SK-N-SH (cell line): ENCODE data around the gene POLR1E. TPM values are rescaled to one million over a fixed set of nuclear protein-coding genes. Genes with fewer than 3 reads are reported as not detected.

Experiments
- CTCF ChIA-PET: fragments of 300-600, 350-600 bp; formaldehyde crosslinking; extraction: SDS; loops from one replicate; lab custom pipeline; 2021; lab: Yijun Ruan, JAX
- POLR2A ChIA-PET: fragments of 350-600 bp; sonication (Branson Sonifier 250); formaldehyde crosslinking; extraction: SDS; loops from one replicate; lab custom pipeline; 2020; ENCODE audit warnings: antibody characterized with exemption, inconsistent platforms; lab: Yijun Ruan, JAX
- DNase-seq: peaks from one replicate; pipeline ENCODE4 v3.0.0; 2012
- H2AFZ ChIP-seq: fragments of 200-600 bp; sonication (generic); 2 replicates; pipeline ENCODE4 v1.8.1; 2016; ENCODE audit warnings: antibody characterized with exemption, mild to moderate bottlenecking, low read depth
- H3F3A ChIP-seq: fragments of 200-600 bp; sonication (generic); replicated peaks from 2 replicates; pipeline ENCODE3; 2016; ENCODE audit warnings: antibody characterized with exemption, mild to moderate bottlenecking; ENCODE audit not compliant: insufficient read depth
- H3K27ac ChIP-seq, 2 experiments: fragments of 200-500 bp in 1 of 2; fragments of 200-600 bp in 1 of 2; sonication (Bioruptor generic) in 1 of 2; sonication (generic), shearing (Covaris generic) in 1 of 2; 2 replicates each; pipeline versions ENCODE4 v1.5.1 to v1.6.1; 2014 to 2016; ENCODE audit warnings: low read depth in 2 of 2, inconsistent platforms in 1 of 2, low read length in 1 of 2, mild to moderate bottlenecking in 1 of 2, mixed read lengths in 1 of 2
- H3K27me3 ChIP-seq: fragments of 200-600 bp; sonication (generic), shearing (Covaris generic); 2 replicates; pipeline ENCODE4 v1.6.1; 2016; ENCODE audit warnings: mixed run types; ENCODE audit not compliant: insufficient read depth
- H3K36me3 ChIP-seq, 2 experiments: fragments of 200-500 bp in 1 of 2; fragments of 200-600 bp in 1 of 2; sonication (Bioruptor generic) in 1 of 2; sonication (generic) in 1 of 2; replicated peaks in 1 of 2; 2 replicates each; pipeline versions ENCODE3 to v1.5.1; 2014 to 2016; ENCODE audit warnings: low read length in 1 of 2, mild to moderate bottlenecking in 1 of 2; ENCODE audit not compliant: insufficient read depth in 2 of 2, control insufficient read depth in 1 of 2
- H3K4me1 ChIP-seq, 2 experiments: fragments of 200-500 bp in 1 of 2; fragments of 200-600 bp in 1 of 2; sonication (Bioruptor generic) in 1 of 2; sonication (generic), shearing (Covaris generic) in 1 of 2; 2 replicates each; pipeline versions ENCODE4 v1.5.1 to v1.6.1; 2014 to 2016; ENCODE audit warnings: low read depth in 1 of 2, low read length in 1 of 2, mixed run types in 1 of 2; ENCODE audit not compliant: insufficient read depth in 2 of 2, control insufficient read depth in 1 of 2
- H3K4me2 ChIP-seq: fragments of 200-600 bp; sonication (generic), shearing (Covaris generic); 2 replicates; pipeline ENCODE4 v1.6.1; 2017; ENCODE audit warnings: mixed run types
- H3K4me3 ChIP-seq, 2 experiments: fragments of 200-500 bp in 1 of 2; fragments of 200-600 bp in 1 of 2; sonication (Bioruptor generic) in 1 of 2; sonication (generic), shearing (Covaris generic) in 1 of 2; 2 replicates each; pipeline versions ENCODE4 v1.5.1 to v1.8.1; 2014 to 2016; ENCODE audit warnings: low read depth in 2 of 2, inconsistent platforms in 1 of 2, low read length in 1 of 2, mild to moderate bottlenecking in 1 of 2, mixed read lengths in 1 of 2, moderate library complexity in 1 of 2
- H3K79me2 ChIP-seq: fragments of 200-600 bp; sonication (generic); 2 replicates; pipeline ENCODE4 v1.8.1; 2017; ENCODE audit warnings: mild to moderate bottlenecking; ENCODE audit not compliant: insufficient read depth
- H3K9ac ChIP-seq: fragments of 200-600 bp; sonication (generic); 2 replicates; pipeline ENCODE4 v1.6.1; 2017; ENCODE audit warnings: mixed run types
- H3K9me2 ChIP-seq: fragments of 200-600 bp; sonication (generic); 2 replicates; pipeline ENCODE4 v1.6.1; 2017; ENCODE audit warnings: mixed run types
- H3K9me3 ChIP-seq: fragments of 200-600 bp; sonication (generic); 2 replicates; pipeline ENCODE4 v1.6.1; 2017; ENCODE audit warnings: mixed run types, mild to moderate bottlenecking, moderate library complexity
- H4K20me1 ChIP-seq: fragments of 200-600 bp; sonication (generic); 2 replicates; pipeline ENCODE4 v1.6.1; 2017; ENCODE audit warnings: mild to moderate bottlenecking, mixed run types; ENCODE audit not compliant: insufficient read depth
- ELF1 ChIP-seq: IDR thresholded peaks from 2 replicates; pipeline ENCODE4 v1.4.0; 2012
- EZH2phosphoT487 ChIP-seq: fragments of 200-600 bp; sonication (generic); IDR thresholded peaks from 2 replicates; pipeline ENCODE4 v1.6.1; 2017; ENCODE audit warnings: low read depth, mixed run types, mild to moderate bottlenecking, antibody characterized with exemption, moderate library complexity, borderline replicate concordance
- FOSL2 ChIP-seq: IDR thresholded peaks from 2 replicates; pipeline ENCODE4 v1.4.0; 2012; ENCODE audit warnings: low read depth, mild to moderate bottlenecking, moderate library complexity, borderline replicate concordance
- GATA2 ChIP-seq: sonication (generic); formaldehyde crosslinking; IDR thresholded peaks from 2 replicates; pipeline ENCODE4 v1.5.0; 2020; ENCODE audit warnings: mild to moderate bottlenecking, missing genetic modification reagents
- JUND ChIP-seq: IDR thresholded peaks from 2 replicates; pipeline ENCODE4 v1.4.0; 2012
- MXI1 ChIP-seq: IDR thresholded peaks from 2 replicates; pipeline ENCODE4 v1.6.1; 2012; ENCODE audit warnings: mild to moderate bottlenecking, low read depth, low read length, improper control_type of control experiment
- NFIC ChIP-seq: IDR thresholded peaks from 2 replicates; pipeline ENCODE4 v1.4.0; 2012; ENCODE audit warnings: borderline replicate concordance
- NRF1 ChIP-seq: IDR thresholded peaks from 2 replicates; pipeline ENCODE4 v1.6.1; 2012; ENCODE audit warnings: low read depth, mild to moderate bottlenecking, low read length
- POLR2AphosphoS5 ChIP-seq: IDR thresholded peaks from 2 replicates; pipeline ENCODE4 v1.6.1; 2012; ENCODE audit warnings: low read depth, low read length
- RCOR1 ChIP-seq: fragments of 150-350 bp; IDR thresholded peaks from 2 replicates; pipeline ENCODE4 v1.6.1; 2017; ENCODE audit warnings: antibody characterized with exemption, low read length
- RFX5 ChIP-seq: IDR thresholded peaks from 2 replicates; pipeline ENCODE4 v1.6.1; 2012; ENCODE audit warnings: mild to moderate bottlenecking, improper control_type of control experiment, low read length
- TAF1 ChIP-seq: IDR thresholded peaks from 2 replicates; pipeline ENCODE4 v1.6.1; 2012; ENCODE audit warnings: low read depth, mild to moderate bottlenecking, low read length, moderate library complexity, borderline replicate concordance
- TCF12 ChIP-seq: IDR thresholded peaks from 2 replicates; pipeline ENCODE4 v1.4.0; 2012
- WGBS: methylation state at CpG from one replicate; pipeline ENCODE4 v1.1.6; 2017; ENCODE audit warnings: low lambda C conversion rate; 5-methylcytosine and 5-hydroxymethylcytosine counted together
- polyA plus RNA-seq, 3 experiments: library from polyadenylated mRNA; depleted of rRNA; stranded (reverse); fragments of >200 nt; gene quantifications; 2 replicates each; pipeline ENCODE4 v1.2.3, GENCODE V29; 2012
- TF ChIP-seq, protein P1 (sequence below): fragments of 200-600 bp; sonication (generic); IDR thresholded peaks from 2 replicates; pipeline ENCODE4 v1.6.1; 2017; ENCODE audit warnings: antibody characterized with exemption, mild to moderate bottlenecking, moderate library complexity
- TF ChIP-seq, protein P2 (sequence below): IDR thresholded peaks from 2 replicates; pipeline ENCODE4 v1.4.0; 2012; ENCODE audit warnings: low read depth
- TF ChIP-seq, protein P3 (sequence below): IDR thresholded peaks from 2 replicates; pipeline ENCODE4 v1.4.0; 2012; ENCODE audit warnings: low read depth, borderline replicate concordance
- TF ChIP-seq, protein P4 (sequence below): IDR thresholded peaks from 2 replicates; pipeline ENCODE4; 2012

The POLR1E gene
- polyA plus RNA-seq, 1 of the 3 experiments (the other 2 are of a cell fraction) = 38.8 TPM

DNA sequence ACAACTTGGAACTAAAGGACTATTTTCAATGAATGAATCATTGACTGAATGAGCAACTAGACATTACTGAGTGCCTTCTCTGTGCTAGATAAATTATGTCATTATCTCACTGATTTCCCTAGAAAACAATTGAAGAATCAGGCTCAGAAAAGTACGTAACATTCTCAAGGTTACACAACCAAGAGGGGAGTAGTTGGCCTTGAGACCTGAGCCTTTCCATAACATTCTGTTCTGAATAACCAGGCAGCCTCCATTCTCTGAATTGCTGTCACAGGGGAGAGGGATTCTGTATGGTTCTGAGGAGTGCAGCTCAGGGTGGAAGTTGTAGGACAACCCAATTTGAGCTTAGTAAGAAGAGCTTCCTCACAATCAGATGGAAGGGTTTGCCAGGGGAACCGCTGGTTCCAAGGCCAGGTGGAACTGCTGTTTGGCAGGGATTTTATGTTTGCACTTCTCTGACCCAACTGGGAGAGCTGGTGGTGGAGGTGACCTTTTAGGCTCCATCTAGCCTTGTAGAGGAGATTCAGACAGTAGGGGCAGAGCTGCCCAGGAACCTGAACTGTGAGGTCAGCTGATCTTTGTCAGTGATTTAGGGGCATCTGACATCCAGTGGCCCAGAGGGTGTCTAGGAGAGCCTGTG, 16.3 kb downstream of the POLR1E start:
- no peaks in the 10 kb centered on the region for H3F3A ChIP-seq
- TF ChIP-seq ELF1 = no peak
- H3K4me2 ChIP-seq = no peak overlapping the region
- no peaks in the 10 kb centered on the region for H3K4me1 ChIP-seq
- no peak for DNase-seq
- peaks cover 28 to 64% of the 10 kb centered on the region in 2 experiments for H3K36me3 ChIP-seq
- H3K9me2 ChIP-seq = no peaks in the 10 kb centered on the region
- WGBS = 96% methylated on average over 2 of the region's 2 CpGs
- no peak overlapping the region for H3K27ac ChIP-seq
- no peak overlapping the region for H3K4me3 ChIP-seq
- H3K9me3 ChIP-seq = no peaks in the 10 kb centered on the region
- H3K79me2 ChIP-seq = no peaks in the 10 kb centered on the region
- no peaks in the 10 kb centered on the region for H3K27me3 ChIP-seq
- ChIA-PET POLR2A (no interaction called here), CTCF (no interaction called here)
- no peak overlapping the region for H3K9ac ChIP-seq
- H2AFZ ChIP-seq = no peak overlapping the region
- no peaks in the 10 kb centered on the region for H4K20me1 ChIP-seq

DNA sequence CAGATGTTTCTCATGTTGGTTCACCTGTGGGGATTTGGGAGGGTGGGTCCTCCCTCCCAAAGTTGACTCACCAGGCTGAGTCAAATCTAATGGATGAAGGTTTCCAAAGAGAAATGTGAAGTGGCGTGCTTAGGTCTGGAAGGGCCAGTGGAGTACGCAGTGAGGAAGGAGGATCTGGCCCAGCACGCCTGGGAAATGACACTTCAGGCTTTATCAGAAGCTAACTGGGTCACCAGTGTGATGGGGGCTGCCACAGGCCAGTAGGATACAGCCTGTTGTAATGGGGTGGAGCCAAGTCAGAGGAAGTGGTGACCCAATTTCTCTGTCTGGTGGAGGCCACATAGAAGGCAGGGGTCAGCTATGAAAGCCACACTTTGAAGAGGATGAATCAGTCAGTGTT, 18.0 kb downstream of the POLR1E start:
- no peak overlapping the region for H3K4me2 ChIP-seq
- ChIA-PET CTCF (interaction anchor here (1.2 kb wide), 1 partner anchor 91 kb away, joined by 3 read pairs; no protein-coding TSS in a partner anchor), POLR2A (interaction anchor here (1.0 kb wide), 1 partner anchor 73 kb away, joined by 4 read pairs; the partner anchor contains the start of gene FBXO10)
- no peak overlapping the region for H3K9ac ChIP-seq
- no peaks in the 10 kb centered on the region for H3K79me2 ChIP-seq
- H3K9me3 ChIP-seq = no peaks in the 10 kb centered on the region
- WGBS = 96% methylated on average over 3 of the region's 3 CpGs
- no peaks in the 10 kb centered on the region for H3K27me3 ChIP-seq
- DNase-seq = no peak
- H3K36me3 ChIP-seq = peaks cover 21 to 62% of the 10 kb centered on the region in 2 experiments
- no peak overlapping the region for H3K27ac ChIP-seq
- no peaks in the 10 kb centered on the region for H4K20me1 ChIP-seq
- H3K4me3 ChIP-seq = no peak overlapping the region
- no peaks in the 10 kb centered on the region for H3K4me1 ChIP-seq
- no peaks in the 10 kb centered on the region for H3K9me2 ChIP-seq
- no peak overlapping the region for H2AFZ ChIP-seq
- no peaks in the 10 kb centered on the region for H3F3A ChIP-seq
- no peak for TF ChIP-seq TCF12
- no peak for TF ChIP-seq ELF1
- TF ChIP-seq, protein P1, sequence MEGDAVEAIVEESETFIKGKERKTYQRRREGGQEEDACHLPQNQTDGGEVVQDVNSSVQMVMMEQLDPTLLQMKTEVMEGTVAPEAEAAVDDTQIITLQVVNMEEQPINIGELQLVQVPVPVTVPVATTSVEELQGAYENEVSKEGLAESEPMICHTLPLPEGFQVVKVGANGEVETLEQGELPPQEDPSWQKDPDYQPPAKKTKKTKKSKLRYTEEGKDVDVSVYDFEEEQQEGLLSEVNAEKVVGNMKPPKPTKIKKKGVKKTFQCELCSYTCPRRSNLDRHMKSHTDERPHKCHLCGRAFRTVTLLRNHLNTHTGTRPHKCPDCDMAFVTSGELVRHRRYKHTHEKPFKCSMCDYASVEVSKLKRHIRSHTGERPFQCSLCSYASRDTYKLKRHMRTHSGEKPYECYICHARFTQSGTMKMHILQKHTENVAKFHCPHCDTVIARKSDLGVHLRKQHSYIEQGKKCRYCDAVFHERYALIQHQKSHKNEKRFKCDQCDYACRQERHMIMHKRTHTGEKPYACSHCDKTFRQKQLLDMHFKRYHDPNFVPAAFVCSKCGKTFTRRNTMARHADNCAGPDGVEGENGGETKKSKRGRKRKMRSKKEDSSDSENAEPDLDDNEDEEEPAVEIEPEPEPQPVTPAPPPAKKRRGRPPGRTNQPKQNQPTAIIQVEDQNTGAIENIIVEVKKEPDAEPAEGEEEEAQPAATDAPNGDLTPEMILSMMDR = no peak
- TF ChIP-seq, protein P2, sequence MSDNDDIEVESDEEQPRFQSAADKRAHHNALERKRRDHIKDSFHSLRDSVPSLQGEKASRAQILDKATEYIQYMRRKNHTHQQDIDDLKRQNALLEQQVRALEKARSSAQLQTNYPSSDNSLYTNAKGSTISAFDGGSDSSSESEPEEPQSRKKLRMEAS = no peak
- TF ChIP-seq NRF1 = no peak
- no peak for TF ChIP-seq POLR2AphosphoS5
- no peak for TF ChIP-seq EZH2phosphoT487
- TF ChIP-seq GATA2 (CRISPR knock-in tag) = no peak

DNA sequence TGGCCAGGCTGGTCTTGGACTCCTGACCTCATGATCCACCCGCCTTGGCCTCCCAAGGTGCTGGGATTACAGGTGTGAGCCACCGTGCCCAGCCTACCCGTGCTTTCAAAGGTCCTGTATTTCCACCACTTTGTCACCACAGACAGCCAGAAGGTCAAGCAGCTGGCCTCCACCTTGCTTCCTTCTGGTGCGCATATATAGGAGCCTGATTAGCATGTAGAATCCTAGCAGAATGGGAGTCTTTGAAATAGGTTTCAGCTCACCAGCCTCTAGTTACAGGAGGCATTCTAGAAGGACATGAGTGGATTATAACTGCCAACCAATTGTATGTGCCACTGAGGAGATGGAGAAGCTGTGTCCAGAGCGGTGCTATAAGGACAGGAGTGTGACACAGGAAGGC, 18.9 kb downstream of the POLR1E start:
- H3K9ac ChIP-seq = no peak overlapping the region
- no peak overlapping the region for H3K27ac ChIP-seq
- H3K4me3 ChIP-seq = no peak overlapping the region
- no peak for DNase-seq
- H3K4me1 ChIP-seq = no peaks in the 10 kb centered on the region
- ChIA-PET CTCF (interaction anchor here (1.2 kb wide), 1 partner anchor 90 kb away, joined by 3 read pairs; no protein-coding TSS in a partner anchor), POLR2A (no interaction called here)
- H3K36me3 ChIP-seq = peaks cover 14 to 64% of the 10 kb centered on the region in 2 experiments
- H4K20me1 ChIP-seq = no peaks in the 10 kb centered on the region
- 84% methylated on average over 5 of the region's 5 CpGs for WGBS
- H3K79me2 ChIP-seq = no peaks in the 10 kb centered on the region
- H2AFZ ChIP-seq = no peak overlapping the region
- no peak overlapping the region for H3K4me2 ChIP-seq
- H3K27me3 ChIP-seq = no peaks in the 10 kb centered on the region
- H3K9me3 ChIP-seq = no peaks in the 10 kb centered on the region
- no peaks in the 10 kb centered on the region for H3F3A ChIP-seq
- no peaks in the 10 kb centered on the region for H3K9me2 ChIP-seq
- TF ChIP-seq, protein P2 = no peak
- no peak for TF ChIP-seq JUND
- TF ChIP-seq ELF1 = no peak
- no peak for TF ChIP-seq POLR2AphosphoS5
- TF ChIP-seq, protein P3, sequence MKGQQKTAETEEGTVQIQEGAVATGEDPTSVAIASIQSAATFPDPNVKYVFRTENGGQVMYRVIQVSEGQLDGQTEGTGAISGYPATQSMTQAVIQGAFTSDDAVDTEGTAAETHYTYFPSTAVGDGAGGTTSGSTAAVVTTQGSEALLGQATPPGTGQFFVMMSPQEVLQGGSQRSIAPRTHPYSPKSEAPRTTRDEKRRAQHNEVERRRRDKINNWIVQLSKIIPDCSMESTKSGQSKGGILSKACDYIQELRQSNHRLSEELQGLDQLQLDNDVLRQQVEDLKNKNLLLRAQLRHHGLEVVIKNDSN = no peak
- no peak for TF ChIP-seq NRF1
- TF ChIP-seq MXI1 = no peak
- TF ChIP-seq RFX5 = no peak
- no peak for TF ChIP-seq FOSL2
- no peak for TF ChIP-seq RCOR1
- TF ChIP-seq NFIC = no peak
- TF ChIP-seq TAF1 = no peak
- TF ChIP-seq, protein P4, sequence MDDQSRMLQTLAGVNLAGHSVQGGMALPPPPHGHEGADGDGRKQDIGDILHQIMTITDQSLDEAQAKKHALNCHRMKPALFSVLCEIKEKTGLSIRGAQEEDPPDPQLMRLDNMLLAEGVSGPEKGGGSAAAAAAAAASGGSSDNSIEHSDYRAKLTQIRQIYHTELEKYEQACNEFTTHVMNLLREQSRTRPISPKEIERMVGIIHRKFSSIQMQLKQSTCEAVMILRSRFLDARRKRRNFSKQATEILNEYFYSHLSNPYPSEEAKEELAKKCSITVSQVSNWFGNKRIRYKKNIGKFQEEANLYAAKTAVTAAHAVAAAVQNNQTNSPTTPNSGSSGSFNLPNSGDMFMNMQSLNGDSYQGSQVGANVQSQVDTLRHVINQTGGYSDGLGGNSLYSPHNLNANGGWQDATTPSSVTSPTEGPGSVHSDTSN = no peak
